ENCODE data around the gene LTBP3. TPM values are rescaled to one million over a fixed set of nuclear protein-coding genes. Genes with fewer than 3 reads are reported as not detected.

LTBP3 gene
- total and polyA plus RNA-seq, 9 of the 15 experiments (the other 6 are each of a cell fraction or from before 2014, with no cell fraction given) = 0.06 to 20.5 (median 4.8) TPM

GRCh38 chr11:65500387-65501185, 57.6 kb downstream of the LTBP3 start (continued):
- no peak for TF ChIP-seq USF1 (CRISPR knock-in tag; IDR thresholded peaks at IDR 0.05)
- TF ChIP-seq PML (IDR thresholded peaks at IDR 0.05; ENCODE audit: low read length) = peak; percentile 86
- 0 out of 2 replicates have a peak, but pooled peaks have one; percentile 34 for TF ChIP-seq ZBTB33 (CRISPR knock-in tag; IDR thresholded peaks at IDR 0.05)
- no peak; the same call in none of the 2 replicates for TF ChIP-seq XRCC3 (IDR thresholded peaks at IDR 0.05)
- no peak for TF ChIP-seq MLX (CRISPR knock-in tag; conservative IDR thresholded peaks at IDR 0.05)
- TF ChIP-seq ZNF584 (CRISPR knock-in tag; IDR thresholded peaks at IDR 0.05; ENCODE audit: low read depth) = no peak
- TF ChIP-seq PURB (CRISPR knock-in tag; IDR thresholded peaks at IDR 0.05; ENCODE audit: low read depth) = no peak
- TF ChIP-seq THRA (IDR thresholded peaks at IDR 0.05) = no peak
- TF ChIP-seq ZNF197 (CRISPR knock-in tag; IDR thresholded peaks at IDR 0.05; ENCODE audit: low read depth) = no peak
- 0 out of 2 replicates have a peak, but pooled peaks have one; percentile 52 for TF ChIP-seq CGGBP1 (CRISPR knock-in tag; IDR thresholded peaks at IDR 0.05)
- TF ChIP-seq TAF7 (tag; IDR thresholded peaks at IDR 0.05) = 0 out of 2 replicates have a peak, but pooled peaks have one; percentile 12
- TF ChIP-seq JUN (IDR thresholded peaks at IDR 0.05; ENCODE audit: borderline replicate concordance, low read depth, low read length) = no peak
- no peak for TF ChIP-seq JUN (CRISPR knock-in tag; IDR thresholded peaks at IDR 0.05; ENCODE audit: borderline replicate concordance)
- no peak for TF ChIP-seq E2F5 (CRISPR knock-in tag; IDR thresholded peaks at IDR 0.05)
- no peak for TF ChIP-seq PHB2 (IDR thresholded peaks at IDR 0.05; ENCODE audit: low read depth)
- TF ChIP-seq BMI1 (IDR thresholded peaks at IDR 0.05; ENCODE audit: low read length) = no peak
- no peak for TF ChIP-seq PRDM10 (IDR thresholded peaks at IDR 0.05; ENCODE audit: partially characterized antibody)
